GM23338 (cell line): ENCODE measurements around the gene MRPS27.

ENCODE experiments used
- CREB1 ChIP-seq: fragments of 250-450 bp; sonication (Bioruptor Pico); IDR thresholded peaks from 2 replicates; pipeline ENCODE4 v1.5.0; 2020; ENCODE audit warnings: low read depth, mild to moderate bottlenecking, moderate library complexity
- EZH2 ChIP-seq: fragments of 200-600 bp; sonication (generic); IDR thresholded peaks from one replicate; pipeline ENCODE4 v1.8.0; 2017; ENCODE audit warnings: antibody characterized with exemption, mild to moderate bottlenecking, low read depth; ENCODE audit not compliant: unreplicated experiment
- EZH2phosphoT487 ChIP-seq: fragments of 200-600 bp; sonication (generic); IDR thresholded peaks from one replicate; pipeline ENCODE4 v1.8.1; 2018; ENCODE audit warnings: antibody characterized with exemption; ENCODE audit not compliant: unreplicated experiment
- JUNB ChIP-seq: IDR thresholded peaks from one replicate; pipeline ENCODE4 v1.6.1; 2016; ENCODE audit warnings: antibody characterized with exemption; ENCODE audit not compliant: unreplicated experiment
- NANOG ChIP-seq: IDR thresholded peaks from 2 replicates; pipeline ENCODE4 v1.6.1; 2016; ENCODE audit warnings: antibody characterized with exemption, borderline replicate concordance
- POLR2AphosphoS5 ChIP-seq: IDR thresholded peaks from 2 replicates; pipeline ENCODE4 v1.6.1; 2016; ENCODE audit warnings: antibody characterized with exemption, low read depth
- REST ChIP-seq: IDR thresholded peaks from one replicate; pipeline ENCODE4 v1.6.1; 2018; ENCODE audit warnings: antibody characterized with exemption; ENCODE audit not compliant: unreplicated experiment
- STAT1 ChIP-seq: IDR thresholded peaks from one replicate; pipeline ENCODE4 v1.6.1; 2016; ENCODE audit warnings: antibody characterized with exemption; ENCODE audit not compliant: unreplicated experiment
- ZNF331 ChIP-seq: fragments of 250-450 bp; sonication (Bioruptor Pico); IDR thresholded peaks from 2 replicates; pipeline ENCODE4 v1.5.0; 2020; ENCODE audit warnings: low read depth, mild to moderate bottlenecking, moderate library complexity
- TF ChIP-seq, protein P1 (sequence below), 2 experiments: fragments of 200-600 bp in 1 of 2; sonication (generic) in 1 of 2; conservative IDR thresholded peaks; 2 replicates each; pipeline versions ENCODE4 v1.5.1 to v1.6.1; 2016 to 2017; ENCODE audit warnings: antibody characterized with exemption in 2 of 2, low read depth in 2 of 2, mild to moderate bottlenecking in 2 of 2, moderate library complexity in 1 of 2

- TF ChIP-seq POLR2AphosphoS5 (no peak), EZH2phosphoT487 (no peak), ZNF331 (CRISPR knock-in tag) (no peak), CREB1 (CRISPR knock-in tag) (no peak), REST (no peak), EZH2 (no peak), NANOG (no peak), JUNB (no peak), STAT1 (no peak)
- TF ChIP-seq, protein P1, sequence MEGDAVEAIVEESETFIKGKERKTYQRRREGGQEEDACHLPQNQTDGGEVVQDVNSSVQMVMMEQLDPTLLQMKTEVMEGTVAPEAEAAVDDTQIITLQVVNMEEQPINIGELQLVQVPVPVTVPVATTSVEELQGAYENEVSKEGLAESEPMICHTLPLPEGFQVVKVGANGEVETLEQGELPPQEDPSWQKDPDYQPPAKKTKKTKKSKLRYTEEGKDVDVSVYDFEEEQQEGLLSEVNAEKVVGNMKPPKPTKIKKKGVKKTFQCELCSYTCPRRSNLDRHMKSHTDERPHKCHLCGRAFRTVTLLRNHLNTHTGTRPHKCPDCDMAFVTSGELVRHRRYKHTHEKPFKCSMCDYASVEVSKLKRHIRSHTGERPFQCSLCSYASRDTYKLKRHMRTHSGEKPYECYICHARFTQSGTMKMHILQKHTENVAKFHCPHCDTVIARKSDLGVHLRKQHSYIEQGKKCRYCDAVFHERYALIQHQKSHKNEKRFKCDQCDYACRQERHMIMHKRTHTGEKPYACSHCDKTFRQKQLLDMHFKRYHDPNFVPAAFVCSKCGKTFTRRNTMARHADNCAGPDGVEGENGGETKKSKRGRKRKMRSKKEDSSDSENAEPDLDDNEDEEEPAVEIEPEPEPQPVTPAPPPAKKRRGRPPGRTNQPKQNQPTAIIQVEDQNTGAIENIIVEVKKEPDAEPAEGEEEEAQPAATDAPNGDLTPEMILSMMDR (conservative IDR thresholded peaks at IDR 0.05; ENCODE audit: low read depth in 2 of 2) = no peak
These were observed 140.1 kb downstream of the MRPS27 start for GRCh38 chr5:72179816-72180440.
